ENCODE measurements around the gene ARHGAP23. TPM values are rescaled to one million over a fixed set of nuclear protein-coding genes. Genes with fewer than 3 reads are reported as not detected.

Gene ARHGAP23
- total RNA-seq, 1 experiment from 2014 or later = 32.0 TPM

DNA sequence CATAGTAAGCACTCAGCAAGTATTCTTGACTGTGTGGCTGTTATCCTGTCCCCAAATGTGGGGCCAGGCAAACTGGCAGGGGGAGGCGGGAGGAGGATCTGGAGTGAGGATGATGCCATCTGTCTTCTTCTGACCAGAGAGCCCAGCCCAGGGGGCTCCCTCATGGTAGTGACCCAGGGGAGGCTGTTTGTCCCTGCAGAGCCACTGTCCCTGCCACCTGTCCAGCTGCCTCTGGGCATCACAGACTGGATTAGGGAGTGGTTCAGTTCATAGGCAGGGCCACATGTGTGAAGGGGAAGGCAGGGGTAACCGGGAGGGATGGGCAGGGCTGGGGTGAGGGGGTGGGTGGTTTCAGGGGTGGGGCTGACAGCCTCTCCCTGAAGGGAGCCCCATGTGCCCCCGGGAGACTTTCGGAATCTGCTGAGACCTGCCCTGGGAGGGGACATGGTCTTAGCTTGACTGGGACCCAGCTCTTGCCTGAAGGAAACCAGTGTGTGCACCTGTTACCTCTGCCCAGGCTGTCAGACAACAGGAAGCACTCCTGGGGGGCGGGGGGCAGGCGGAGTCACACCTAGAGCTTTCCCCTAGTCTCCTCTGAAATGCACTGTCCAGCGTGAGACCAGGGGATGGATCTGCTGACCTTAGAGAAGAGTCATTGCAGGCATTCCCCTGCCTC, 15.2 kb downstream of the ARHGAP23 start:
- no peak for DNase-seq (ENCODE audit: low read depth)

GRCh38 chr17:38444151-38444550, 15.9 kb downstream of the ARHGAP23 start:
- peak; percentile 60 for DNase-seq (ENCODE audit: low read depth)

DNA sequence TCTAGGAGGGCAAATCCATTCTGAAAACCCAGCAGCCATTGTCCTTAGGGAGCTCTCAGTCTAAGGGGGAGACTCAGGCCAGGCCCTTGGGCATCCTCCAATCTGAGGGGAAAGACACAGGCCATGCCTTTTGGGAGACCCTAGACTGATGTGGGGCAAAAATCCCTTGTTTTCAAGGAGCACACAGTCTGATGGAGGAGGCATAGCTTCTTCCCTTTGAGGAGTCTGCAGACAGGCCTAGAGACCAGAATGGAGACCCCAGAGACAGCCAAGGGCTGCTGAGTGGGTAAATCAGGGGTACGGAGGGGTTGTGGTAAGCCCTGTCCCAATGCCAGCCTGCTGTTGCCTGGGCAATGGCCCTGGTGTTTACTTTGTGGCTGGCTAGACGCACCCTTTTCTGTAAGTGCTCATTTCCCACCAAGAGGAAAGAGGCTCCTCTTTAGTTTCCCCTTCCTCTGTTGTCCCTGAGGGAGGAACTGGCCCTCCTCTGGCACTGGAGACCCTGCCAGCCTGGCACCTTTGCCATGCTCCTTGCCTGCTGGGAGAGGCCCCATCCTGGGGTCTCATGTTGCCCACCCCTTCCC, 19.3 kb downstream of the ARHGAP23 start:
- peak; percentile 75 for DNase-seq (ENCODE audit: low read depth)

DNA sequence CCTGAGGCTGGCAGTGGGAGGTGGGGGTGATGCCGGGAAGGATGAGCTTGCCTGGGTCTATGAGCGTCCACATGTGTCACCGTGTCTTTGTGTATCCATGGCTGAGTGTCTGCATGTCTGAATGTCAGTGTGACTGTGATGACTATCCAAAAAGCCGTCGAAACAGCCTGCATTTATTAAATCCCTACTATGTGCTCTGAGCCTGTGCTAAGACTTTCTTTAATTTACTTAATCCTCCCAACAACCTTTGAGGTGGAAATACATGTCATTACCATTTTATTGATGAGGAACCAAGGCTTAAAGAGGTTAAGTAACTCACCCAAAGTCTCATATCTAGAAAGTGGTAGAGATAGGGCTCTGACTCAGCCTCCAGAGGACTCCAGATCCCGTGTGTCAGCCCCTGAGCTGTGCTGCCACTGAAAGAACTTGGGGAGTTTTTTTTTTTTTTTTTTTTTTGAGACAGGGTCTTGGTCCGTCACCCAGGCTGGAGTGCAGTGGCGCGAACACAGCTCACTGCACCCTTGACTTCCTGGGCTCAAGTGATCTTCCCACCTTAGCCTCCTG, 20.0 kb downstream of the ARHGAP23 start:
- DNase-seq (ENCODE audit: low read depth) = peak; percentile 61

DNA sequence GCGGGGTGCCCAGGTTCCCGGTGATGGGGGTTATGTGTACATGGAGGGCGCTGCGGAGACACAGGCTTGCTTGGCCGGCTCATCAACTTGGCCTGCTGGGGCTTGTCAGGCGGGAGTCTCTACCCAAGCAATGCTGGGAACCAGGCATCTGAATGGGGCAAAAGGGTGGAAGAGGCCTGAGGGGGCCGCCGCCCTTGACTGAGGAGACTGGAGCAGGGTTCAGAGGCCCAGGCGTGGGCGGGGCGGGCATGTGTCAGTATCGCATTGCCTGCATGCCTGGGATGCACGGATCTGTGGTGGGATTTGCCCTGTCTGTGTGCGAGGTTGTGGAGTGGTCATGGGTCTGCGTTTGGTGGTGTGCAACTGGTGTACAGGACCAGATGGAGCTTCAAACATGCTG, 21.1 kb downstream of the ARHGAP23 start:
- no peak for DNase-seq (ENCODE audit: low read depth)

GRCh38 chr17:38450557-38451029, 22.3 kb downstream of the ARHGAP23 start:
- no peak for DNase-seq (ENCODE audit: low read depth)

- DNase-seq (ENCODE audit: low read depth) = peak; percentile 79
Measured at GRCh38 chr17:38451030-38451839, 23.0 kb downstream of the ARHGAP23 start.

- peak; percentile 82 for DNase-seq (ENCODE audit: low read depth)
Measured at GRCh38 chr17:38451840-38452529, 23.7 kb downstream of the ARHGAP23 start.

DNA sequence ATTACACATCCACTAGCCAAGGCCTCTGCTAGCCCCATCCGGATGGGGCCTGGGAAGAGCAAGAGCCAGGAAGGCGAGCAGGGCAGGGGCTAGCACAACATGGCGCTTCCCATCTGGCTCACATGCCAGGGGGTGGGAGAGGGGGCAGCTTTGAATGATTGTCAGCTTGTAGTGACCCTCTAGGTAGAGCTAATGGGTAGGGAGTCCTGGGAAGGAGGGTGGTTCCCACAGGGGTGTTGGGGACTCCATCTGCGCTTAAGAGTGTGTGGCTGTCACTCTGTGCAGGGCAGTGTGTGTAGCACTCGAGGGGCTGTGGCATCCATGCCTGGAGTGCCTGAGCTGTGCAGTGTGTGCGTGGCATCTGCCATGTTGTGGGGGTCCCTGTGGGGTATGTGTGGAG, 24.5 kb downstream of the ARHGAP23 start:
- no peak for DNase-seq (ENCODE audit: low read depth)

DNA sequence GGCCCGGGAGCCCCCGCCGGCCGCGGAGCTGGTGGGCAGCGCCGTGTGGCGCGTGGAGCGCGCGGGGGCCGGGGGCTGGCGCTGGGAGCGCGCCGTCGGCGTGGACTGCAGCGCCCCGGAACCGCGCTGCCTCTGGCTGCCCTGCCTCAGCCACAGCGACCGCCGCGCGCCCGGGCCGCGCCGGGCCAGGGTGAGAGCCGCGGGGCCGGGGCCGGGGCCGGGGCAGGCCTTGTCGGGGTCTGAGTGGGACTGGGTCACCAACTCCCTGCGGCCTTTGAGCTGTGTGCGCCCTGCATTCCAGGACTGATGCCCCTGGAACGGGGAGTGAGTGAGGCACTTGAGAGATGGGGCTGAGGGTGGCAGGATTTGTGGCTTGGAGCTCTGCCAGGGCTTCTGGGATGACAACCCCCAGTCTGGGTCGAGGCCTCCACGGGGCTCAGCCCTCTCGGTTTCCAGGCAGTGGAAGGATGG, 25.7 kb downstream of the ARHGAP23 start:
- DNase-seq (ENCODE audit: low read depth) = peak; percentile 84

- DNase-seq (ENCODE audit: low read depth) = peak; percentile 95
Measured at GRCh38 chr17:38454532-38454931, 26.3 kb downstream of the ARHGAP23 start.

- no peak for DNase-seq (ENCODE audit: low read depth)
Measured at GRCh38 chr17:38455288-38455915, 27.1 kb downstream of the ARHGAP23 start.

DNA sequence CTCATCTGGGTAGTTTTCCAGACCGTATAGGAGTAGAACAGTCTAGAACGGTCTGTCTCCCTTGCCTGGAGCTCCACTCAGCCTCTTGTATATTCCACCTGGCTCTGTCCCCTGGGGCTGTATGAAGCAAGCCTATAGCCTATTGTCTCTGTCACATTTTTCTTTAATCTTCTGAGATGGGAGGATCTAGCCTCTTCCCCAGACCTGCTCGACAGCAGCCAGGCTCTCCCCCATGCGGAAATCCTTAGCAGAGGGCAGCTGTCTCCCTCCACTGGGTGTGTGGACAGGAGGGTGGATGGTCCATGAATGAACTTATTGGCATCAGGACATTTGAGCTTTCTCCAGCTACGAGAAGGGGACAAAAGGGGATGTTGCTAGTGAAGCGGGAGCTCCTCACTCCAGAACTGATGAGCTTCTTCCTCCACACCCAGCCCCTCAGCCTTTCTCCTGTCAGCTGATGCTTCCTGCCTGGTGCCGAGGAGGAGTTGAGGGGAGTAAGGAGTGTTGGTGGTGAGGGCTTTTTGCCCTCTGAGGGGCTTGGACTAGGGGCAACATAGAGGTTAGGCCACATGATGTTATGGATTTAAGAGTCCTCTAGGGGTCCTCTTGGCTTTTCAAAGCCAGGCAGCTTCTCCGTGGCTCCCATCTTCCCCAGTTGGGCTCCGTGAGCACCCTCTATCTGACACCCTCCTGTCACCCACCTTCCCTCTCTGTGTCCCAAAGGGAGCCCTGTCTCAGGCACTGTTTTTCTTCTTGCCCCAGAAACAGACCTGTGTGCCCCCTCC, 28.0 kb downstream of the ARHGAP23 start:
- no peak for DNase-seq (ENCODE audit: low read depth)

- no peak for DNase-seq (ENCODE audit: low read depth)
Measured at GRCh38 chr17:38457577-38458371, 29.5 kb downstream of the ARHGAP23 start.

DNA sequence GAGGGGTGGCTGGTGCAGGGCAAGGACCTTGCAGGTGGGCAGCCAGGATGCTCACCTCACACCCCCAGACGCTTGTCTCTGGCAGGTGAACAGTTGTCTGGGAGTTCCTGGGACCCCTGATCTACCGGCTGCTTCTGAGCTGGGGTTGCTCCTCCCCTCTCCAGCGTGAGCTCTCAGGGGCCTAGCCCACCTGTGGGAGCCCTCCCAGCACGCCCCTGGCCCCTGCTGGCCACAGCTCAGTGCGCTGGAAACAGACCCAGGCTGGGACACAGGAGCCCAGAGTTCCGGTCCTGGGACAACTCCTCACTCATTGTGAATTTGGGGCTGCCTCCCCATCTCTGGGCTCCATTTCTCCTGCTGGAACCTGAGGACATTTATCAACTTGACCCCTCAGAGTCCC, 30.3 kb downstream of the ARHGAP23 start:
- DNase-seq (ENCODE audit: low read depth) = no peak

DNA sequence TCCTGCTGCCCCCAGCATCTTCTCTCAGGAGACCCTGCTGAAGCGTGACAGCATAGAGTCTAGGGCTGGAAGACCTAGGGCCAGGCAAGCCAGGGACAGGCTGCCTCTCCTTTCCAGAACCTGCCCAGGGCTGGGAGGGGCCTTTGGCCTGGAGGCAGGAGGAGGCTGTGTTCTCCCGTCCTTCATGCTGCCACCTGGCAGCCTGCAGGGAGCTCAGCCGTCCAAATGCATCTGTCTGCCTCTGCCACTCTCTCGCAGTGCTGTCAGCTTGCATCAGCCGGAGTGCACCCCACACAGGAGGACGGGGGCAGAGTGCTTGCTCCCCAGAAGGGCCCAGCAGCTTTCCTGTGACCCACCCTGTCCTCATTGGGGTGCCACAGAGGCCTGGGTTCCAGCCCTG, 31.3 kb downstream of the ARHGAP23 start:
- no peak for DNase-seq (ENCODE audit: low read depth)

- no peak for DNase-seq (ENCODE audit: low read depth)
Measured at GRCh38 chr17:38460082-38460715, 31.9 kb downstream of the ARHGAP23 start.

GRCh38 chr17:38460716-38461630, 32.7 kb downstream of the ARHGAP23 start:
- DNase-seq (ENCODE audit: low read depth) = no peak

All from M059J (cell line).